Thyroid gland (tissue), 4 donors: ENCODE data around the gene AMMECR1. TPM values are rescaled to one million over a fixed set of nuclear protein-coding genes. Genes with fewer than 3 reads are reported as not detected.

Experiments
- DNase-seq, 2 donors: peaks; one replicate each; pipeline ENCODE4 v3.0.0-alpha.2; 2019
- H3K27ac ChIP-seq, 3 donors: fragments of 200-600 bp; sonication (generic); 1 replicate in 2 of 3; 2 replicates in 1 of 3; pipeline ENCODE4 v1.5.1; 2016 to 2019; ENCODE audit warnings: mild to moderate bottlenecking in 1 of 3, moderate library complexity in 1 of 3
- H3K27me3 ChIP-seq: fragments of 200-600 bp; sonication (generic); one replicate; pipeline ENCODE4 v1.5.1; 2019
- H3K36me3 ChIP-seq, 2 donors: fragments of 200-600 bp; sonication (generic); one replicate each; pipeline ENCODE4 v1.5.1; 2016 to 2019
- H3K4me1 ChIP-seq, 2 donors: fragments of 200-600 bp; sonication (generic); one replicate each; pipeline ENCODE4 v1.5.1; 2017 to 2019
- H3K4me3 ChIP-seq, 3 donors: fragments of 200-600 bp; sonication (generic); replicated peaks in 1 of 3; 1 replicate in 2 of 3; 2 replicates in 1 of 3; pipeline ENCODE4 v1.5.1; 2016; ENCODE audit warnings: mild to moderate bottlenecking in 1 of 3
- H3K9me3 ChIP-seq: fragments of 200-600 bp; sonication (generic); one replicate; pipeline ENCODE4 v1.5.1; 2017
- CTCF ChIP-seq, 6 experiments: fragments of 200-600 bp in 3 of 6; fragments of 450-650 bp in 3 of 6; sonication (generic) in 3 of 6; IDR thresholded peaks; one replicate each; pipeline ENCODE4 v1.5.1; 2016 to 2019; ENCODE audit warnings: antibody characterized with exemption in 6 of 6, mild to moderate bottlenecking in 2 of 6, inconsistent platforms in 1 of 6, moderate library complexity in 1 of 6
- POLR2A ChIP-seq, 2 donors: fragments of 450-650 bp; IDR thresholded peaks; one replicate each; pipeline ENCODE4 v1.6.1; 2017; ENCODE audit warnings: antibody characterized with exemption in 2 of 2, mild to moderate bottlenecking in 2 of 2, moderate library complexity in 1 of 2
- WGBS, 2 donors: methylation state at CpG; one replicate each; pipeline ENCODE4 v1.1.5; 2017; 5-methylcytosine and 5-hydroxymethylcytosine counted together
- intact Hi-C: fragments of 100-400 bp; cut with DNase I; formaldehyde crosslinking; loops from one replicate; pipeline ENCODE4 v1.15.1; 2023
- total RNA-seq, 4 donors: library from RNA; depleted of rRNA; stranded (reverse); fragments of >200 nt; gene quantifications; one replicate each; pipeline ENCODE4 v1.2.3, GENCODE V29; 2016

Gene AMMECR1
- total RNA-seq, 4 donors from 2014 or later = 6.2 to 38.0 (median 11.0) TPM

- no peaks in the 10 kb centered on the region for H3K36me3 ChIP-seq
- no peak for TF ChIP-seq POLR2A (IDR thresholded peaks at IDR 0.05)
- no peak for TF ChIP-seq CTCF (IDR thresholded peaks at IDR 0.05)
- no peaks in the 10 kb centered on the region for H3K9me3 ChIP-seq
- H3K27me3 ChIP-seq = no peaks in the 10 kb centered on the region
- H3K27ac ChIP-seq = no peak overlapping the region
- H3K4me3 ChIP-seq = no peak overlapping the region
- peaks cover 0 to 4% of the 10 kb centered on the region in 2 donors for H3K4me1 ChIP-seq
- DNase-seq = no peak
- intact Hi-C loops = no loop called here
- WGBS, 2 donors = 94% methylated on average over 2 of the region's 3 CpGs; no CpG with 5 or more reads in 1 of the 2 donors
These were observed 142.2 kb downstream of the AMMECR1 start for GRCh38 chrX:110175696-110176095.

GRCh38 chrX:110175146-110175545, 142.7 kb downstream of the AMMECR1 start:
- WGBS, 2 donors = 71 to 74% methylated on average over 1 to 2 of the region's 4 CpGs
- no peaks in the 10 kb centered on the region for H3K9me3 ChIP-seq
- DNase-seq = no peak
- no peak for TF ChIP-seq CTCF (IDR thresholded peaks at IDR 0.05)
- no peak overlapping the region for H3K4me3 ChIP-seq
- no peak overlapping the region for H3K27ac ChIP-seq
- no peaks in the 10 kb centered on the region for H3K27me3 ChIP-seq
- H3K36me3 ChIP-seq = no peaks in the 10 kb centered on the region
- peaks cover 0 to 4% of the 10 kb centered on the region in 2 donors for H3K4me1 ChIP-seq
- intact Hi-C loops = no loop called here

GRCh38 chrX:110173192-110174175, 144.4 kb downstream of the AMMECR1 start:
- Histone ChIP-seq H3K9me3 (no peaks in the 10 kb centered on the region), H3K4me3 (no peak overlapping the region), H3K27me3 (no peaks in the 10 kb centered on the region), H3K4me1 (peaks cover 0 to 6% of the 10 kb centered on the region in 2 donors), H3K27ac (no peak overlapping the region), H3K36me3 (no peaks in the 10 kb centered on the region)
- peak; percentile 35 to 36 for DNase-seq
- WGBS, 2 donors = 77% methylated on average over 8 to 17 of the region's 19 CpGs
- no peak for TF ChIP-seq CTCF (IDR thresholded peaks at IDR 0.05)
- no peak for TF ChIP-seq POLR2A (IDR thresholded peaks at IDR 0.05)
- intact Hi-C loops = no loop called here

- intact Hi-C loops = no loop called here
- Histone ChIP-seq H3K9me3 (no peaks in the 10 kb centered on the region), H3K36me3 (no peaks in the 10 kb centered on the region), H3K27me3 (no peaks in the 10 kb centered on the region), H3K4me3 (no peak overlapping the region), H3K4me1 (peaks cover 0 to 13% of the 10 kb centered on the region in 2 donors), H3K27ac (no peak overlapping the region)
- DNase-seq = no peak
- WGBS, 2 donors = 100% methylated on average over 5 of the region's 10 CpGs; no CpG with 5 or more reads in 1 of the 2 donors
- TF ChIP-seq CTCF (IDR thresholded peaks at IDR 0.05) = no peak
- TF ChIP-seq POLR2A (IDR thresholded peaks at IDR 0.05) = no peak
These were observed 145.7 kb downstream of the AMMECR1 start for GRCh38 chrX:110172215-110172614.

GRCh38 chrX:110171442-110171841, 146.4 kb downstream of the AMMECR1 start:
- 92 to 98% methylated on average over 5 of the region's 5 CpGs for WGBS, 2 donors
- intact Hi-C loops = no loop called here
- H3K36me3 ChIP-seq = no peaks in the 10 kb centered on the region
- H3K4me3 ChIP-seq = no peak overlapping the region
- H3K4me1 ChIP-seq = peaks cover 0 to 13% of the 10 kb centered on the region in 2 donors
- H3K27ac ChIP-seq = no peak overlapping the region
- no peak for DNase-seq
- TF ChIP-seq POLR2A (IDR thresholded peaks at IDR 0.05) = no peak
- no peak for TF ChIP-seq CTCF (IDR thresholded peaks at IDR 0.05)
- no peaks in the 10 kb centered on the region for H3K9me3 ChIP-seq
- no peaks in the 10 kb centered on the region for H3K27me3 ChIP-seq
